ES-I3 (cell line): ENCODE measurements around the gene DHCR7.

Experiments
- H3K36me3 ChIP-seq: 2 replicates; pipeline ENCODE4 v1.6.1; 2013; ENCODE audit warnings: mild to moderate bottlenecking, low read length, control low read depth, moderate library complexity; ENCODE audit not compliant: insufficient read depth
- H3K4me1 ChIP-seq: 2 replicates; pipeline ENCODE4 v1.6.1; 2013; ENCODE audit warnings: mild to moderate bottlenecking, control low read depth, low read length; ENCODE audit not compliant: insufficient read depth
- H3K9ac ChIP-seq: 2 replicates; pipeline ENCODE4 v1.6.1; 2013; ENCODE audit warnings: low read depth, mild to moderate bottlenecking, low read length, moderate library complexity
- H3K9me3 ChIP-seq: 2 replicates; pipeline ENCODE4 v1.6.1; 2013; ENCODE audit warnings: mild to moderate bottlenecking, low read length, moderate library complexity; ENCODE audit not compliant: control insufficient read depth, insufficient read depth

Gene DHCR7

DNA sequence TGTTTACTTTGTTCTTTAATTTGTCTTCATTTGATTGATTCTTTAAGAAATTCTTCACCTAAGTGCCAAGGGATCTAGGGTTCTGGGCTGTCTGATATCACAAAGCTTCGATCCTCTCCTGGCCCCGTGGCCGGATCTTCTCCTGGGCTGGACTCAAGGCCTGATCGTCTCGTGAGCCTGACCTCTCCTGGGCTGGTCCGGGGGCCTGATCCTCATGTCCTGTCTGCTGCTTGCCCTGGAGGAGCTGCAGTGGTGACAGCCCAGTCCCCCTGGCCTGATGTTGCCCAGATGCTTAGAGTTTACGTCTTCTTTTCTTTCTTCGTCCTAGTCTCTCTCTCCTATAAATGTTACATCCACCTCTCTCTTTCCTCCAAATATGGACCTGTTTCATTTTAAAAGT lies 8.1 kb upstream of the DHCR7 start:
- Histone ChIP-seq H3K4me1 (no peaks in the 10 kb centered on the region), H3K9ac (no peak overlapping the region), H3K36me3 (peaks cover 4% of the 10 kb centered on the region; the same call in 1 of the 2 replicates), H3K9me3 (no peaks in the 10 kb centered on the region)

GRCh38 chr11:71454470-71455113 lies 6.4 kb upstream of the DHCR7 start:
- Histone ChIP-seq H3K4me1 (0 out of 2 replicates have a peak, but pooled peaks cover 5% of the 10 kb centered on the region), H3K9ac (no peak overlapping the region), H3K9me3 (no peaks in the 10 kb centered on the region), H3K36me3 (peaks cover 4% of the 10 kb centered on the region; the same call in 1 of the 2 replicates)

GRCh38 chr11:71453918-71454304 lies 5.7 kb upstream of the DHCR7 start:
- H3K9ac ChIP-seq = peak overlapping the region; percentile 91; the same call in 1 of the 2 replicates
- H3K36me3 ChIP-seq = peaks cover 4% of the 10 kb centered on the region; the same call in 1 of the 2 replicates
- 0 out of 2 replicates have a peak, but pooled peaks cover 9% of the 10 kb centered on the region for H3K4me1 ChIP-seq
- H3K9me3 ChIP-seq = no peaks in the 10 kb centered on the region

DNA sequence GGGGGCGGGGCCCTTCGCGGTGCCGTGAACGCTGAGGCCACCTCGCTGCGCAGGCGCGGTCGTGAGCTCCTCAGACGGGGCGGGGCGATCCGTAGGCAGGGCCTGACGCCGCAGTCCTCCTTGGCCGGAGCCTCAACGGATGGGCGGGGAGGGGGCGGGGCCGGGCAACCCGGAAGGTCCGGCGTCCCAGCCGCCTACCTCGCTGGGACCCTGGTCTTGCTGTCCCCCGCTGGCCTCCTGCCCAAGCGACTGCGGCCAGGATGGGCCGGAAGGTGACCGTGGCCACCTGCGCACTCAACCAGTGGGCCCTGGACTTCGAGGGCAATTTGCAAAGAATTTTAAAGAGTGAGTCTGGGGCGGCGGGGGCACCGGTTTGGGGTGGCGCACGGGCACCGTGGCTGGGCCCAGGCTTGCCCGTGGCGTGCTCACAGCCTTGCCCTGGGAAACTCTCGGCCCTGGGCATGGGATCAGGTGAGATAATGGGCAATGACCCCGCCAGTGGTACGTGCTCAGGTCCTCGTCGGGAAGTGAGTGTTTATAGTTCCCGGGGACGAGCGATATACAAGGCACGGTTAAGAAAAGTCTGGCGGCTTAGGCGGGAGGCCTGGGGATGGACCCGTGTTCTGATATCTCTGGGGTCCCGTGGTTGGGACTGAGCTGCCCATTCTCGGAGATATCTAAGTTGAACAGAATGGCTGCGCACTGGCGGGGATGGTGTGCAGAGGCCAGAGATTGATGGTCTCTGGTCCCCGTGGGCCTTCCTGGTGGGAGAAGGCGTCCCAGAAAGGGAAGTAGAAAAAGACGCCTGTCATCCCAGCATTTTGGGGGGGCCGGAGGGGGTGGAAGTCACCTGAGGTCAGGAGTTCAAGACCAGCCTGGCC lies 5.1 kb upstream of the DHCR7 start, which contains the start of gene NADSYN1:
Gene NADSYN1 (plus strand): TSS at position 167 of the 881 bp plus-strand sequence. CDS start 94 bp downstream, at position 261.
- Histone ChIP-seq H3K36me3 (0 out of 2 replicates have a peak, but pooled peaks cover 4% of the 10 kb centered on the region), H3K9ac (peak within 1 kb of the TSS; percentile 91), H3K4me1 (0 out of 2 replicates have a peak, but pooled peaks cover 9% of the 10 kb centered on the region), H3K9me3 (no peaks in the 10 kb centered on the region)

DNA sequence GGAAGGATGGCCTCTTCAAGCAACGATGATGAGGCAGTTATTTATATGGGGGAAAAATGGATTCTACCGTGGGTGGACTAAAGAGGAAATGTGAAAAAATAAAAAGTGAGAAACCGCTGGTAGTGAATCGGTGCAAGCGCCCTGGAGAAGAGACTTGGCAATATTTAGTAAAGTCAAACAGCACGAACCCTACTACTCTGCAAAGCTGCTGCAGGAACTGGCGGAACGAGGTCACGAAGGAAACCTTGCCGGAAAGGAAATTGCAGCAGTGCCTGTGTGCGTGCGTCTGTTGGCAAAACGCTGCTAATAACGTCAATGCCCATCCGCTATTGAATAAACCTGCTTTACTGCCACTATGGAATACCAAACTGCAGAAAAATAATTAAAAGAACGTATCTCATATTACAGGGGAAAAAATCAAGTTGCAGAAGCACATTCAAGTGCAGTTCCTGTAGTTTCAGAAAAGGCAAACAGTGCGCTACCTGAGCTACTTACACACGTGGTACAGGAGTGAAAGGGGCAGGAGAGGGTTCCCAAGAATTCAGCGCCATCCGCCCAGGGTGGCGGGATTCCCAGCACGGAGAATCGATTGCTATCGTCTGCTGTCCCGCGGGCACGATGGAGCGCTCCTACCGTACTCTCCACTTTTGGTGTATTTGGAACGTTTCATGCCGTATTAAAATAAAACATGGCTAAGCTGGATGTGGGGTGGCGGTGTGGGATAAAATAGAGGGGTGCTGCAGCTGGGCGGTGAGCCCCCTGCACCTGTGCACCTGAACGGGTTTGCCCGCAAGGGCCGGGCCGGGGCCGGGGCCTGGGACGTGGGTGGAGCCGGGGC lies 4.2 kb upstream of the DHCR7 start:
- Histone ChIP-seq H3K9ac (peak overlapping the region; percentile 44), H3K4me1 (0 out of 2 replicates have a peak, but pooled peaks cover 9% of the 10 kb centered on the region), H3K9me3 (no peaks in the 10 kb centered on the region), H3K36me3 (0 out of 2 replicates have a peak, but pooled peaks cover 4% of the 10 kb centered on the region)

- H3K4me1 ChIP-seq = peaks cover 13% of the 10 kb centered on the region; the same call in 1 of the 2 replicates
- 0 out of 2 replicates have a peak, but pooled peaks cover 8% of the 10 kb centered on the region for H3K36me3 ChIP-seq
- H3K9ac ChIP-seq = peak overlapping the region; percentile 44; the same call in 1 of the 2 replicates
- no peaks in the 10 kb centered on the region; the same call in 1 of the 2 replicates for H3K9me3 ChIP-seq
These were observed 3.5 kb upstream of the DHCR7 start for GRCh38 chr11:71451596-71452198.

GRCh38 chr11:71450939-71451338 lies 2.7 kb upstream of the DHCR7 start:
- Histone ChIP-seq H3K9ac (no peak overlapping the region), H3K36me3 (peaks cover 10% of the 10 kb centered on the region; the same call in 1 of the 2 replicates), H3K9me3 (peaks cover 5% of the 10 kb centered on the region), H3K4me1 (peaks cover 13% of the 10 kb centered on the region; the same call in 1 of the 2 replicates)

GRCh38 chr11:71450507-71450906 lies 2.3 kb upstream of the DHCR7 start:
- Histone ChIP-seq H3K9me3 (peaks cover 5% of the 10 kb centered on the region), H3K4me1 (peaks cover 13% of the 10 kb centered on the region; the same call in 1 of the 2 replicates), H3K36me3 (peaks cover 12% of the 10 kb centered on the region; the same call in 1 of the 2 replicates), H3K9ac (no peak overlapping the region)

DNA sequence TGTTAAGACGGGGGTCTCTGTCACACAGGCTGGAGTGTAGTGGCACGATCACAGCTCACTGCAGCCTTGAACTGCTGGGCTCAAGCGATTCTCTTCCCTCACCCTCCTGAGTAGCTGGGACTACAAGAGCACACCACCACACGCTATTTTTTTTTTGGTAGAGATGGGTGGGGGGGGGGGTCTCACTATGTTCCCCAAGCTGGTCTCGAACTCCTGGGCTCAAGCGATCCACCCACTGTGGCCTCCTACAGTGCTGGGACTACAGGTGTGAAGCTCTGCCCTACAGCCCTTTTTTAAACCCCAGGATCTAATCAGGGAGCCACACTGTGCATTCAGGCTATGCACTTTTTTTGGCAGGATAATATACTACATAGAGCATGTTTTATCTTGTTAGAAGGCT lies 1.4 kb upstream of the DHCR7 start:
- peaks cover 13% of the 10 kb centered on the region; the same call in 1 of the 2 replicates for H3K4me1 ChIP-seq
- peaks cover 5% of the 10 kb centered on the region for H3K9me3 ChIP-seq
- peaks cover 11% of the 10 kb centered on the region; the same call in 1 of the 2 replicates for H3K36me3 ChIP-seq
- peak overlapping the region; percentile 63; the same call in 1 of the 2 replicates for H3K9ac ChIP-seq

GRCh38 chr11:71447791-71448256 lies 369 bp downstream of the DHCR7 start:
- Histone ChIP-seq H3K9ac (peak overlapping the region; percentile 63), H3K36me3 (peaks cover 20% of the 10 kb centered on the region), H3K4me1 (peaks cover 13% of the 10 kb centered on the region; the same call in 1 of the 2 replicates), H3K9me3 (peaks cover 5% of the 10 kb centered on the region)

- peak overlapping the region; percentile 63; the same call in 1 of the 2 replicates for H3K9ac ChIP-seq
- H3K4me1 ChIP-seq = peaks cover 13% of the 10 kb centered on the region; the same call in 1 of the 2 replicates
- H3K36me3 ChIP-seq = peaks cover 20% of the 10 kb centered on the region
- H3K9me3 ChIP-seq = peaks cover 5% of the 10 kb centered on the region
These were observed 1.1 kb downstream of the DHCR7 start for GRCh38 chr11:71446942-71447688.

- H3K36me3 ChIP-seq = peaks cover 24% of the 10 kb centered on the region
- H3K9ac ChIP-seq = no peak overlapping the region
- peaks cover 13% of the 10 kb centered on the region; the same call in 1 of the 2 replicates for H3K4me1 ChIP-seq
- H3K9me3 ChIP-seq = peaks cover 5% of the 10 kb centered on the region
These were observed 2.0 kb downstream of the DHCR7 start for GRCh38 chr11:71446150-71446549.
